H9 (cell line): ENCODE measurements around the gene KTN1. TPM values are rescaled to one million over a fixed set of nuclear protein-coding genes. Genes with fewer than 3 reads are reported as not detected.

Experiments used
- DNase-seq: peaks from one replicate; pipeline ENCODE4 v3.0.0-alpha.2; 2017
- H2AFZ ChIP-seq: one replicate; pipeline ENCODE4 v1.6.1; 2013; ENCODE audit warnings: mild to moderate bottlenecking, low read length, control low read depth, moderate library complexity
- H2AK5ac ChIP-seq: 2 replicates; pipeline ENCODE4 v1.6.1; 2013; ENCODE audit warnings: low read length, control low read depth, mixed read lengths; ENCODE audit not compliant: insufficient read length
- H2BK120ac ChIP-seq: one replicate; pipeline ENCODE4 v1.6.1; 2013; ENCODE audit warnings: low read depth, mild to moderate bottlenecking, low read length, control low read depth, inconsistent platforms; ENCODE audit not compliant: poor library complexity, severe bottlenecking
- H2BK12ac ChIP-seq: 2 replicates; pipeline ENCODE4 v1.6.1; 2013; ENCODE audit warnings: low read length, control low read depth, mixed read lengths, low read depth; ENCODE audit not compliant: insufficient read length
- H2BK15ac ChIP-seq: 2 replicates; pipeline ENCODE4 v1.6.1; 2013; ENCODE audit warnings: low read depth, low read length, control low read depth
- H2BK20ac ChIP-seq: one replicate; pipeline ENCODE4 v1.6.1; 2013; ENCODE audit warnings: low read depth, mild to moderate bottlenecking, low read length, control low read depth, inconsistent platforms; ENCODE audit not compliant: poor library complexity, severe bottlenecking
- H2BK5ac ChIP-seq: 2 replicates; pipeline ENCODE4 v1.6.1; 2013; ENCODE audit warnings: low read length, control low read depth, mixed read lengths; ENCODE audit not compliant: insufficient read length
- H3K14ac ChIP-seq: 2 replicates; pipeline ENCODE4 v1.6.1; 2013; ENCODE audit warnings: low read length, control low read depth; ENCODE audit not compliant: insufficient read depth
- H3K18ac ChIP-seq: 2 replicates; pipeline ENCODE4 v1.6.1; 2013; ENCODE audit warnings: low read depth, mild to moderate bottlenecking, mixed read lengths, low read length, control low read depth; ENCODE audit not compliant: insufficient read length
- H3K23ac ChIP-seq: 2 replicates; pipeline ENCODE4 v1.6.1; 2013; ENCODE audit warnings: low read length, control low read depth, mixed read lengths, low read depth; ENCODE audit not compliant: insufficient read length
- H3K23me2 ChIP-seq: 2 replicates; pipeline ENCODE4 v1.6.1; 2013; ENCODE audit warnings: low read depth, mild to moderate bottlenecking, mixed read lengths, low read length, control low read depth; ENCODE audit not compliant: insufficient read length, poor library complexity, severe bottlenecking
- H3K27ac ChIP-seq: 2 replicates; pipeline ENCODE4 v1.5.1; 2013; ENCODE audit warnings: low read length, control low read depth, mixed read lengths, low read depth; ENCODE audit not compliant: insufficient read length
- H3K27me3 ChIP-seq: 2 replicates; pipeline ENCODE4 v1.6.1; 2013; ENCODE audit warnings: low read length, control low read depth, inconsistent platforms; ENCODE audit not compliant: insufficient read depth
- H3K4ac ChIP-seq: 2 replicates; pipeline ENCODE4 v1.6.1; 2013; ENCODE audit warnings: low read depth, mild to moderate bottlenecking, control low read depth, inconsistent platforms, low read length, moderate library complexity
- H3K4me1 ChIP-seq: 2 replicates; pipeline ENCODE4 v1.6.1; 2013; ENCODE audit warnings: low read length, control low read depth, inconsistent platforms; ENCODE audit not compliant: insufficient read depth
- H3K4me2 ChIP-seq: 2 replicates; pipeline ENCODE4 v1.6.1; 2013; ENCODE audit warnings: low read length, control low read depth, mixed read lengths; ENCODE audit not compliant: insufficient read length, insufficient read depth
- H3K56ac ChIP-seq: 2 replicates; pipeline ENCODE4 v1.6.1; 2013; ENCODE audit warnings: low read depth, mild to moderate bottlenecking, mixed read lengths, low read length, control low read depth; ENCODE audit not compliant: insufficient read length
- H3K79me1 ChIP-seq: 2 replicates; pipeline ENCODE4 v1.6.1; 2013; ENCODE audit warnings: low read depth, mild to moderate bottlenecking, moderate library complexity, low read length, control low read depth, inconsistent platforms; ENCODE audit not compliant: insufficient read depth, poor library complexity, severe bottlenecking
- H3K79me2 ChIP-seq: 2 replicates; pipeline ENCODE4 v1.6.1; 2013; ENCODE audit warnings: low read length, control low read depth, inconsistent platforms; ENCODE audit not compliant: insufficient read depth
- H3K9ac ChIP-seq: 2 replicates; pipeline ENCODE4 v1.6.1; 2013; ENCODE audit warnings: low read length, control low read depth, mixed read lengths; ENCODE audit not compliant: insufficient read length; ENCODE audit errors: extremely low read depth
- H3K9me3 ChIP-seq: one replicate; pipeline ENCODE4 v1.6.1; 2013; ENCODE audit warnings: low read depth, low read length, inconsistent platforms; ENCODE audit not compliant: control insufficient read depth
- H3T11ph ChIP-seq: one replicate; pipeline ENCODE4 v1.6.1; 2013; ENCODE audit warnings: mild to moderate bottlenecking, low read length, control low read depth, inconsistent platforms
- H4K20me1 ChIP-seq: one replicate; pipeline ENCODE4 v1.6.1; 2013; ENCODE audit not compliant: control insufficient read depth, insufficient read length, insufficient read depth
- H4K5ac ChIP-seq: 2 replicates; pipeline ENCODE4 v1.6.1; 2013; ENCODE audit warnings: low read depth, mild to moderate bottlenecking, mixed read lengths, low read length, control low read depth; ENCODE audit not compliant: insufficient read length
- H4K8ac ChIP-seq: replicated peaks from 2 replicates; pipeline ENCODE4 v1.6.1; 2013; ENCODE audit warnings: low read length, control low read depth, mixed read lengths, low read depth; ENCODE audit not compliant: insufficient read length
- H4K91ac ChIP-seq: 2 replicates; pipeline ENCODE4 v1.6.1; 2013; ENCODE audit warnings: low read depth, mild to moderate bottlenecking, moderate library complexity, mixed read lengths, low read length, control low read depth; ENCODE audit not compliant: insufficient read length
- H3K27ac Mint-ChIP-seq, 3 experiments: 2 replicates in 2 of 3; 3 replicates in 1 of 3; pipeline ENCODE4 v1.8.0; 2020 to 2021; ENCODE audit warnings: mixed read lengths in 3 of 3, mild to moderate bottlenecking in 1 of 3, moderate library complexity in 1 of 3
- H3K27me3 Mint-ChIP-seq: 2 replicates; pipeline ENCODE4 v1.8.0; 2021; ENCODE audit warnings: low read depth, mild to moderate bottlenecking, moderate library complexity, mixed read lengths
- H3K36me3 Mint-ChIP-seq, 3 experiments: 2 replicates in 2 of 3; 3 replicates in 1 of 3; pipeline ENCODE4 v1.8.0; 2020 to 2021; ENCODE audit warnings: low read depth in 3 of 3, mixed read lengths in 3 of 3; ENCODE audit not compliant: insufficient read depth in 1 of 3
- H3K4me1 Mint-ChIP-seq, 2 experiments: 2 replicates each; pipeline ENCODE4 v1.8.0; 2020; ENCODE audit warnings: mixed read lengths in 2 of 2
- H3K4me3 Mint-ChIP-seq, 2 experiments: 2 replicates in 1 of 2; 3 replicates in 1 of 2; pipeline ENCODE4 v1.8.0; 2020 to 2021; ENCODE audit warnings: mild to moderate bottlenecking in 2 of 2, mixed read lengths in 2 of 2, moderate library complexity in 1 of 2
- H3K9me3 Mint-ChIP-seq, 2 experiments: 2 replicates in 1 of 2; 3 replicates in 1 of 2; pipeline ENCODE4 v1.8.0; 2020; ENCODE audit warnings: mild to moderate bottlenecking in 2 of 2, mixed read lengths in 2 of 2, moderate library complexity in 1 of 2
- CTCF ChIP-seq: fragments of 200-600 bp; sonication (generic); conservative IDR thresholded peaks from 3 replicates; pipeline ENCODE4 v1.8.0; 2021; ENCODE audit warnings: antibody characterized with exemption, mild to moderate bottlenecking
- WGBS: extraction: QIAGEN DNeasy Blood & Tissue Kit; methylation state at CpG from one replicate; pipeline ENCODE4 v1.1.7; 2013; ENCODE audit warnings: missing lambda C conversion rate, low lambda C conversion rate, mixed read lengths; ENCODE audit not compliant: insufficient read length; ENCODE audit errors: extremely low coverage; 5-methylcytosine and 5-hydroxymethylcytosine counted together
- total RNA-seq: library from RNA; stranded (reverse); gene quantifications from 2 replicates; pipeline ENCODE4 v1.2.1, GENCODE V29; 2021

KTN1 gene
- total RNA-seq, 1 experiment from 2014 or later, result 128 TPM

GRCh38 chr14:55530464-55530863 lies 49.5 kb upstream of the KTN1 start:
- Histone ChIP-seq H3K4me2 (no peak overlapping the region), H3K23me2 (no peaks in the 10 kb centered on the region), H3K14ac (no peak overlapping the region), H3K56ac (no peak overlapping the region), H3K4me1 (no peaks in the 10 kb centered on the region), H3T11ph (no peak overlapping the region), H3K18ac (no peak overlapping the region), H2BK120ac (no peak overlapping the region), H3K27me3 (no peaks in the 10 kb centered on the region), H2AK5ac (no peak overlapping the region), H4K91ac (no peak overlapping the region), H2BK12ac (no peak overlapping the region), H3K4ac (no peak overlapping the region), H3K79me2 (no peaks in the 10 kb centered on the region), H3K79me1 (no peaks in the 10 kb centered on the region), H2AFZ (no peak overlapping the region), H3K23ac (no peak overlapping the region), H2BK5ac (no peak overlapping the region), H2BK15ac (no peak overlapping the region), H3K27ac (no peak overlapping the region), H3K9me3 (no peaks in the 10 kb centered on the region), H4K20me1 (no peaks in the 10 kb centered on the region), H2BK20ac (no peak overlapping the region), H4K5ac (no peak overlapping the region), H4K8ac (no peak overlapping the region), H3K9ac (no peak overlapping the region)
- H3K27ac Mint-ChIP-seq, result no peak overlapping the region
- no CpG with 5 or more reads among the region's 3 CpGs for WGBS
- H3K4me1 Mint-ChIP-seq, result no peaks in the 10 kb centered on the region
- no peak for DNase-seq
- TF ChIP-seq CTCF, result no peak
- H3K36me3 Mint-ChIP-seq, result no peaks in the 10 kb centered on the region
- no peak overlapping the region for H3K4me3 Mint-ChIP-seq
- no peaks in the 10 kb centered on the region for H3K27me3 Mint-ChIP-seq
- H3K9me3 Mint-ChIP-seq, result no peaks in the 10 kb centered on the region
